Right atrium auricular region (tissue), 2 donors: Measurements from ENCODE around the gene PAPOLA. TPM values are rescaled to one million over a fixed set of nuclear protein-coding genes. Genes with fewer than 3 reads are reported as not detected.
A peak's percentile ranks its signal among the peaks of the same experiment; 100 is the strongest.

Source experiments
- DNase-seq: peaks from one replicate; pipeline ENCODE4 v3.0.0-alpha.2; 2019; ENCODE audit warnings: low spot score
- H3K27ac ChIP-seq, 2 donors: fragments of 200-600 bp; sonication (generic); 1 replicate in 1 of 2; 2 replicates in 1 of 2; pipeline ENCODE4 v1.5.1; 2016 to 2019
- H3K27me3 ChIP-seq, 2 donors: fragments of 200-600 bp; sonication (generic); one replicate each; pipeline versions ENCODE4 v1.5.1 to v1.6.0; 2017 to 2019
- H3K36me3 ChIP-seq: fragments of 200-600 bp; sonication (generic); one replicate; pipeline ENCODE4 v1.5.1; 2016
- H3K4me1 ChIP-seq, 2 donors: fragments of 200-600 bp; sonication (generic); one replicate each; pipeline versions ENCODE4 v1.5.1 to v1.6.0; 2017 to 2019
- H3K4me3 ChIP-seq, 2 donors: fragments of 200-600 bp; sonication (generic); 1 replicate in 1 of 2; 2 replicates in 1 of 2; pipeline ENCODE4 v1.5.1; 2017 to 2019; ENCODE audit warnings: mild to moderate bottlenecking in 1 of 2, moderate library complexity in 1 of 2
- H3K9me3 ChIP-seq, 2 donors: fragments of 200-600 bp; sonication (generic); one replicate each; pipeline ENCODE4 v1.5.1; 2019
- total RNA-seq, 2 donors: library from RNA; depleted of rRNA; stranded (reverse); fragments of >200 nt; gene quantifications; one replicate each; pipeline ENCODE4 v1.1.0, GENCODE V29; 2016
- TF ChIP-seq, protein P1 (sequence below), 2 donors: fragments of 200-600 bp; sonication (generic); IDR thresholded peaks; one replicate each; pipeline ENCODE4 v1.5.1; 2019; ENCODE audit warnings: antibody characterized with exemption in 2 of 2

PAPOLA gene
- total RNA-seq, 2 donors from 2014 or later, result 85.2 to 91.9 TPM

DNA sequence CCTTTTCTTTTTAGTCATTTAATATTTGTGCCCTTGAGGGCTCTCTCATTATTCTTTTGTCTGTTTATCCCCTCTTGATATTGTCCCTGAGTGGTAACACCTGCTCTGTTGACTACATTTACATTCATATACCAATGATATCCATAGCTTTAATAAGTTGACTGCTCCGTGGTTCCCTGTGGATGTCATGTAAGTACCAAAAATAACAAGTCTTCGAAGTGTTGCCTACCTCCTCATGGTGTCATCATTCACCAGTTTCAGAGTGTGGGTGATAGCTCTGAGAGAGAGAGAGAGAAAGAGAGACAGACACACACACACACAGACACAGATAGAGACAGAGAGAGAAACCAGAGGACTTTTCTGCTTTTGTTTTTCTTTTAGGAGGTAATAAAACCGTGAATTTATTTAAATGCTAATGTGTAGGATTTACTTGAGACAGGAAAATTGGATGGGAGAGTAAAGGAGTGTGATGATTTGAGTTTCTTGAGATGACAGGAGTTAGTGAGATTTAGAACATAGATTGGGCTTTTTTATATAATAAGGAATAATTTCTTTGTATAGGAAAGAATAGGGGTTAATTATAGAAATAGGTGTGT is 52.2 kb downstream of the PAPOLA start:
- Histone ChIP-seq H3K4me1 (peaks cover 0 to 5% of the 10 kb centered on the region in 2 donors), H3K36me3 (peaks cover 72% of the 10 kb centered on the region), H3K27me3 (no peaks in the 10 kb centered on the region), H3K4me3 (no peak overlapping the region), H3K27ac (peak overlapping the region; percentile 8 to 45), H3K9me3 (no peaks in the 10 kb centered on the region)
- TF ChIP-seq, protein P1, sequence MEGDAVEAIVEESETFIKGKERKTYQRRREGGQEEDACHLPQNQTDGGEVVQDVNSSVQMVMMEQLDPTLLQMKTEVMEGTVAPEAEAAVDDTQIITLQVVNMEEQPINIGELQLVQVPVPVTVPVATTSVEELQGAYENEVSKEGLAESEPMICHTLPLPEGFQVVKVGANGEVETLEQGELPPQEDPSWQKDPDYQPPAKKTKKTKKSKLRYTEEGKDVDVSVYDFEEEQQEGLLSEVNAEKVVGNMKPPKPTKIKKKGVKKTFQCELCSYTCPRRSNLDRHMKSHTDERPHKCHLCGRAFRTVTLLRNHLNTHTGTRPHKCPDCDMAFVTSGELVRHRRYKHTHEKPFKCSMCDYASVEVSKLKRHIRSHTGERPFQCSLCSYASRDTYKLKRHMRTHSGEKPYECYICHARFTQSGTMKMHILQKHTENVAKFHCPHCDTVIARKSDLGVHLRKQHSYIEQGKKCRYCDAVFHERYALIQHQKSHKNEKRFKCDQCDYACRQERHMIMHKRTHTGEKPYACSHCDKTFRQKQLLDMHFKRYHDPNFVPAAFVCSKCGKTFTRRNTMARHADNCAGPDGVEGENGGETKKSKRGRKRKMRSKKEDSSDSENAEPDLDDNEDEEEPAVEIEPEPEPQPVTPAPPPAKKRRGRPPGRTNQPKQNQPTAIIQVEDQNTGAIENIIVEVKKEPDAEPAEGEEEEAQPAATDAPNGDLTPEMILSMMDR (IDR thresholded peaks at IDR 0.05), result no peak
- DNase-seq, result no peak

DNA sequence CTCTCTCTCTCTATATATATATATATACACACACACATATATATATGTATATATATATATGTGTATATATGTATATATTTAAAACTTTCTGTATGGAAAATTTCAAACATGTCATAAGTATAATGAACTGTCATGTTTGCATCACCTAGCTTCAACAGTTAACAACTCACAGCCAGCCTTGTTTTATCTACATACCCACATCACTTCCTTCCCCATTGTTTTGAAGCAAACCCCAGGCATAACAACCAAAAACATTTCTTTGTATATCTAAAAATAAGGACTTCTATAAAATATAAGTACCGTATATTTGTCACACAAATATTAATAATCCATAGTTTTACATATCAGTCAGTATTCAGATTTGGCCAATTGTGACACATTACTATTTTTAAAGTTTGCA is 57.4 kb downstream of the PAPOLA start:
- Histone ChIP-seq H3K36me3 (peaks cover 60% of the 10 kb centered on the region), H3K4me1 (no peaks in the 10 kb centered on the region), H3K4me3 (no peak overlapping the region), H3K9me3 (no peaks in the 10 kb centered on the region), H3K27me3 (no peaks in the 10 kb centered on the region), H3K27ac (no peak overlapping the region)
- TF ChIP-seq, protein P1 (IDR thresholded peaks at IDR 0.05), result no peak
- no peak for DNase-seq

DNA sequence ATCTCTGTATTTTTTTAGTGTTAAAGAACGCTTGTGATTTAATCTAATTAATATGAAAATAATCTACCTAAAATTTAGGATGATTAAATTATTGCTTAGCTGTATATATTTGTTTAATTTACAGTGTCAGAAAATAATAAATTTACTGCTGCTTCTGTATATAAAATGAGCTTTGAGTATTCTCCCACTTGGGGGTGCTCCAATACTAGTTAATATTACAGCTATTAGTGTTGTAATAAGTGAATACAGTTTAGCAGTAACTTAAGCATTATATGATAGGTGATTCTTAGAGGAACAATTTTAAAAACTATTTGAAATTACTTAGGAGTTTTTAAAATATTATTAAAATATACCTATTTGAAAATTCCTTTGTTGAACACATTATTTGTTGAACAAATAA is 62.2 kb downstream of the PAPOLA start:
- H3K9me3 ChIP-seq, result no peaks in the 10 kb centered on the region
- no peaks in the 10 kb centered on the region for H3K4me1 ChIP-seq
- DNase-seq, result no peak
- no peaks in the 10 kb centered on the region for H3K27me3 ChIP-seq
- TF ChIP-seq, protein P1 (IDR thresholded peaks at IDR 0.05), result peak in 1 of 2 donors; percentile 12
- no peak overlapping the region for H3K27ac ChIP-seq
- H3K4me3 ChIP-seq, result no peak overlapping the region
- peaks cover 40% of the 10 kb centered on the region for H3K36me3 ChIP-seq

GRCh38 chr14:96565811-96566210 is 63.6 kb downstream of the PAPOLA start:
- TF ChIP-seq, protein P1 (IDR thresholded peaks at IDR 0.05), result no peak
- Histone ChIP-seq H3K36me3 (peaks cover 34% of the 10 kb centered on the region), H3K4me3 (no peak overlapping the region), H3K27ac (no peak overlapping the region), H3K27me3 (no peaks in the 10 kb centered on the region), H3K4me1 (peaks cover 0 to 3% of the 10 kb centered on the region in 2 donors), H3K9me3 (no peaks in the 10 kb centered on the region)
- DNase-seq, result no peak

DNA sequence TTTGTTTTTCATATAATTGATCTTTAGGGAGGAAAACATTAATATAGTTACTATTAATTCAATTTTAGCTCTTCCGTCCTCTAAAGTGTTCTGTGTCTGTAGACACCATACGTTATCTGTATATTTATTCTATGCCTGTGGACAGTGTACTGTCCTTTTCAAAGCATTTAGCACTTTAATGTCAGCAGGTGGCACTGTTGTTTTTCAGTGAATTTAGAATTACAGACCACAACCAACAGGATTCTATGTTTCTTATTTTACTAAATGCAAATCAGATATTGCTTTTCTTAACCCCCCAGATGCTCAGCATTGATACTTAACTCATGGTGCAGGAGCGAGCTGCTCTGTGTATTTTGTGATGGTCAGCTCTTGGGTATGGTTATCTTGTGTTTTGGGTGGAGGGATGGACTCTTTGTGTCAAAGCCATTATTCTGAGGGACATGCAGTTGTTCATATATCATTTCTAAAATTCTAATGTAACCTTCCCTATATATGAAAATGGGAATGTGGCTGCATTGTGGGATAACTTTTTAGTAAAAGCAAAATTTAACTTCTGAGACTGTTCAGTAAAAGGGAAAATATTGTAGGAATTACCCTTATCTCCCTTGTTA is 65.2 kb downstream of the PAPOLA start:
- Histone ChIP-seq H3K9me3 (no peaks in the 10 kb centered on the region), H3K4me3 (no peak overlapping the region), H3K36me3 (peaks cover 32% of the 10 kb centered on the region), H3K27me3 (no peaks in the 10 kb centered on the region), H3K27ac (no peak overlapping the region), H3K4me1 (peaks cover 0 to 3% of the 10 kb centered on the region in 2 donors)
- TF ChIP-seq, protein P1 (IDR thresholded peaks at IDR 0.05), result peak; percentile 25 to 64
- DNase-seq, result no peak
